Trophoblast cell (in vitro differentiated cells and primary cell): ENCODE measurements around the gene EML1.

ENCODE experiments used
- DNase-seq, 2 donors: peaks; one replicate each; pipeline ENCODE4 v3.0.0-alpha.2; 2016
- H2AFZ ChIP-seq: 2 replicates; pipeline ENCODE4 v1.6.1; 2013; ENCODE audit warnings: low read length, moderate library complexity, mild to moderate bottlenecking; ENCODE audit not compliant: insufficient read depth, poor library complexity
- H2AK5ac ChIP-seq: 2 replicates; pipeline ENCODE4 v1.6.1; 2013; ENCODE audit warnings: mild to moderate bottlenecking, low read length
- H2BK120ac ChIP-seq: 2 replicates; pipeline ENCODE4 v1.6.1; 2013; ENCODE audit warnings: low read length, mild to moderate bottlenecking, moderate library complexity; ENCODE audit not compliant: insufficient read depth, poor library complexity
- H2BK12ac ChIP-seq: 2 replicates; pipeline ENCODE4 v1.6.1; 2013; ENCODE audit warnings: mild to moderate bottlenecking, low read length, moderate library complexity
- H2BK5ac ChIP-seq: 2 replicates; pipeline ENCODE4 v1.6.1; 2013; ENCODE audit warnings: low read length, low read depth, moderate library complexity, mild to moderate bottlenecking; ENCODE audit not compliant: poor library complexity
- H3K14ac ChIP-seq: 2 replicates; pipeline ENCODE4 v1.6.1; 2013; ENCODE audit warnings: mild to moderate bottlenecking, low read length
- H3K18ac ChIP-seq: 2 replicates; pipeline ENCODE4 v1.6.1; 2013; ENCODE audit warnings: mild to moderate bottlenecking, low read length
- H3K23ac ChIP-seq: 2 replicates; pipeline ENCODE4 v1.6.1; 2013; ENCODE audit warnings: low read length
- H3K27ac ChIP-seq: 2 replicates; pipeline ENCODE4 v1.5.1; 2013; ENCODE audit warnings: low read depth, mild to moderate bottlenecking, inconsistent platforms, low read length, moderate library complexity
- H3K27me3 ChIP-seq: 2 replicates; pipeline ENCODE4 v1.6.1; 2013; ENCODE audit warnings: inconsistent platforms, mild to moderate bottlenecking, low read length, moderate library complexity; ENCODE audit not compliant: insufficient read depth
- H3K36me3 ChIP-seq, 2 experiments: 1 replicate in 1 of 2; 2 replicates in 1 of 2; pipeline ENCODE4 v1.6.1; 2013; ENCODE audit warnings: low read length in 2 of 2, mild to moderate bottlenecking in 2 of 2, moderate library complexity in 1 of 2; ENCODE audit not compliant: insufficient read depth in 2 of 2, control insufficient read depth in 1 of 2
- H3K4ac ChIP-seq: 2 replicates; pipeline ENCODE4 v1.6.1; 2013; ENCODE audit warnings: low read depth, mild to moderate bottlenecking, low read length, moderate library complexity
- H3K4me1 ChIP-seq, 2 experiments: 1 replicate in 1 of 2; 2 replicates in 1 of 2; pipeline ENCODE4 v1.6.1; 2013; ENCODE audit warnings: low read length in 2 of 2, mild to moderate bottlenecking in 2 of 2, moderate library complexity in 1 of 2; ENCODE audit not compliant: insufficient read depth in 2 of 2, control insufficient read depth in 1 of 2
- H3K4me2 ChIP-seq: 2 replicates; pipeline ENCODE4 v1.6.1; 2013; ENCODE audit warnings: inconsistent platforms, mild to moderate bottlenecking, low read length, moderate library complexity
- H3K4me3 ChIP-seq: 2 replicates; pipeline ENCODE4 v1.5.1; 2013; ENCODE audit warnings: mild to moderate bottlenecking, low read depth, low read length, inconsistent platforms
- H3K79me1 ChIP-seq: one replicate; pipeline ENCODE4 v1.6.1; 2013; ENCODE audit warnings: low read length
- H3K79me2 ChIP-seq: 2 replicates; pipeline ENCODE4 v1.6.1; 2013; ENCODE audit warnings: low read length, mild to moderate bottlenecking; ENCODE audit not compliant: control insufficient read depth, insufficient read depth, poor library complexity
- H3K9ac ChIP-seq: 2 replicates; pipeline ENCODE4 v1.6.1; 2013; ENCODE audit warnings: mild to moderate bottlenecking, low read length
- H3K9me3 ChIP-seq: 2 replicates; pipeline ENCODE4 v1.6.1; 2013; ENCODE audit warnings: low read depth, mild to moderate bottlenecking, control low read depth, inconsistent platforms, low read length; ENCODE audit not compliant: insufficient read depth
- H4K12ac ChIP-seq: 2 replicates; pipeline ENCODE4 v1.6.1; 2013; ENCODE audit warnings: low read depth, mild to moderate bottlenecking, low read length, moderate library complexity
- H4K8ac ChIP-seq: 2 replicates; pipeline ENCODE4 v1.6.1; 2013; ENCODE audit warnings: low read depth, mild to moderate bottlenecking, low read length, moderate library complexity
- H4K91ac ChIP-seq: one replicate; pipeline ENCODE4 v1.6.1; 2013; ENCODE audit warnings: low read depth, mild to moderate bottlenecking, low read length, moderate library complexity
- WGBS: extraction: QIAGEN DNeasy Blood & Tissue Kit; methylation state at CpG from one replicate; pipeline ENCODE4 v1.1.7; 2013; ENCODE audit warnings: missing lambda C conversion rate; ENCODE audit not compliant: insufficient read length, insufficient coverage; ENCODE audit errors: extremely low coverage; 5-methylcytosine and 5-hydroxymethylcytosine counted together

Gene EML1

DNA sequence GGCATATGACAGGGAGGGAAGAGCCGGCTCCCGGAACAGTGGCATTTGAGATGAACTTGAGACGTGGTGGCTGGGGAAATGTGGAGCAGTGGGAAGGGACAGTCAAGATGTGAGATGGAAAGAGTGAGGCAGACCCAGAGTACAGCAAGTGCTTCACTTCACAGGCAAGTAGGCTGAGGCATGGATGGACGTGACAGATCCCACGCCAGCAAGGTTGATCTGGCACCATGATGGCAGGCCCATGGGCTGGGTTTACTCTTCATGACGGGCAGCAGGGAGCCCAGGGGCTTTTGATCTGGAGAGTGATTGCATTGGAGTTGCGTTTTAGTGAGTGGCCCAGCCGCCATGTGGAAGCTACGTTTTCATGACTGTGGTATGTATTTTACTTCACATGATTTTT is 17.9 kb upstream of the EML1 start:
- peaks cover 6 to 11% of the 10 kb centered on the region in 2 experiments for H3K4me1 ChIP-seq
- H3K36me3 ChIP-seq = no peaks in the 10 kb centered on the region
- H3K4me2 ChIP-seq = no peak overlapping the region
- H2AK5ac ChIP-seq = no peak overlapping the region
- H3K79me2 ChIP-seq = no peaks in the 10 kb centered on the region
- H2BK5ac ChIP-seq = no peak overlapping the region
- no peak overlapping the region for H3K18ac ChIP-seq
- H3K14ac ChIP-seq = no peak overlapping the region
- DNase-seq = no peak
- H4K12ac ChIP-seq = no peak overlapping the region
- no peak overlapping the region for H2BK12ac ChIP-seq
- no peak overlapping the region for H3K4me3 ChIP-seq
- H3K27me3 ChIP-seq = no peaks in the 10 kb centered on the region
- H3K23ac ChIP-seq = no peak overlapping the region
- H3K9ac ChIP-seq = no peak overlapping the region
- no peak overlapping the region for H3K27ac ChIP-seq
- no CpG with 5 or more reads among the region's 9 CpGs for whole genome bisulfite sequencing
- no peaks in the 10 kb centered on the region for H3K9me3 ChIP-seq
- no peak overlapping the region for H2BK120ac ChIP-seq
- no peak overlapping the region for H3K4ac ChIP-seq
- no peaks in the 10 kb centered on the region for H3K79me1 ChIP-seq
- no peak overlapping the region for H4K91ac ChIP-seq
- H4K8ac ChIP-seq = no peak overlapping the region
- no peak overlapping the region for H2AFZ ChIP-seq

DNA sequence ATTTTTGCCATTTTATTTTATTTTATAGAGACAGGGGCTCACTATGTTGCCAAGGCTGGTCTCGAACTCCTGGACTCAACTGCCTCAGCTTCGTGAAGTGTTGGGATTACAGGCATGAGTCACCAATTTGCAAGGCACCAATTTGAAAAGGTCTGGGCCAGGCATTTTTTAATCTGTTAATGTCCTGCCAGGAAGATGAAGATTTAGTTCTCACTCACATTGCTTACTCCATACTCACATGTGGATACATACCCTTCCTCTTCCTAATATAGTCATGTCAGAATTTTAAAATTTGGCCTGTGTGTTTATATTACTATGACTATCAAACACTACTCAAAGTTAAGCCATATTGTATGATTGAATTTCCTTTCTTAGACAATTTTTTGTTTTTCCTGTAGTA is 15.3 kb upstream of the EML1 start:
- Histone ChIP-seq H2BK12ac (no peak overlapping the region), H3K4me3 (no peak overlapping the region), H3K9ac (no peak overlapping the region), H2AK5ac (no peak overlapping the region), H2BK120ac (no peak overlapping the region), H2AFZ (no peak overlapping the region), H4K12ac (no peak overlapping the region), H3K23ac (no peak overlapping the region), H3K27ac (no peak overlapping the region), H3K4me1 (peaks cover 13 to 14% of the 10 kb centered on the region in 2 experiments), H4K91ac (no peak overlapping the region), H4K8ac (no peak overlapping the region), H3K18ac (no peak overlapping the region), H3K4me2 (no peak overlapping the region), H2BK5ac (no peak overlapping the region), H3K4ac (no peak overlapping the region), H3K14ac (no peak overlapping the region), H3K36me3 (no peaks in the 10 kb centered on the region), H3K27me3 (no peaks in the 10 kb centered on the region), H3K9me3 (no peaks in the 10 kb centered on the region), H3K79me2 (no peaks in the 10 kb centered on the region), H3K79me1 (no peaks in the 10 kb centered on the region)
- DNase-seq = no peak
- no CpG with 5 or more reads among the region's 2 CpGs for WGBS

GRCh38 chr14:99779751-99780150 is 13.5 kb upstream of the EML1 start:
- no peak overlapping the region for H4K91ac ChIP-seq
- no peak overlapping the region for H3K9ac ChIP-seq
- no peak overlapping the region for H3K18ac ChIP-seq
- no peak overlapping the region for H2AFZ ChIP-seq
- no peaks in the 10 kb centered on the region for H3K79me1 ChIP-seq
- H3K9me3 ChIP-seq = no peaks in the 10 kb centered on the region
- no peak overlapping the region for H2AK5ac ChIP-seq
- H2BK12ac ChIP-seq = no peak overlapping the region
- no peak overlapping the region for H3K27ac ChIP-seq
- no CpG with 5 or more reads among the region's 1 CpG for WGBS
- no peaks in the 10 kb centered on the region for H3K36me3 ChIP-seq
- H3K4me3 ChIP-seq = no peak overlapping the region
- H3K14ac ChIP-seq = no peak overlapping the region
- no peak overlapping the region for H4K12ac ChIP-seq
- H2BK5ac ChIP-seq = no peak overlapping the region
- peak; percentile 59 to 83 for DNase-seq
- no peak overlapping the region for H3K4me2 ChIP-seq
- no peaks in the 10 kb centered on the region for H3K79me2 ChIP-seq
- H4K8ac ChIP-seq = no peak overlapping the region
- H3K4ac ChIP-seq = no peak overlapping the region
- no peak overlapping the region for H3K23ac ChIP-seq
- H2BK120ac ChIP-seq = no peak overlapping the region
- H3K27me3 ChIP-seq = no peaks in the 10 kb centered on the region
- H3K4me1 ChIP-seq = peaks cover 6 to 8% of the 10 kb centered on the region in 2 experiments

GRCh38 chr14:99780690-99781089 is 12.5 kb upstream of the EML1 start:
- no CpG with 5 or more reads among the region's 9 CpGs for WGBS
- Histone ChIP-seq H3K23ac (no peak overlapping the region), H2AFZ (no peak overlapping the region), H3K14ac (no peak overlapping the region), H3K9me3 (no peaks in the 10 kb centered on the region), H4K91ac (no peak overlapping the region), H3K18ac (no peak overlapping the region), H2BK5ac (no peak overlapping the region), H2BK120ac (no peak overlapping the region), H3K9ac (no peak overlapping the region), H4K8ac (no peak overlapping the region), H3K27me3 (no peaks in the 10 kb centered on the region), H3K4me2 (no peak overlapping the region), H2AK5ac (no peak overlapping the region), H4K12ac (no peak overlapping the region), H3K4me3 (no peak overlapping the region), H2BK12ac (no peak overlapping the region), H3K4me1 (peaks cover 6 to 8% of the 10 kb centered on the region in 2 experiments), H3K79me2 (no peaks in the 10 kb centered on the region), H3K79me1 (no peaks in the 10 kb centered on the region), H3K4ac (no peak overlapping the region), H3K27ac (no peak overlapping the region), H3K36me3 (no peaks in the 10 kb centered on the region)
- peak in 1 of 2 donors; percentile 59 for DNase-seq
